Psoas muscle (tissue), 8 donors: Measurements from ENCODE around the gene FBXO44. TPM values are rescaled to one million over a fixed set of nuclear protein-coding genes. Genes with fewer than 3 reads are reported as not detected.
A peak's percentile ranks its signal among the peaks of the same experiment; 100 is the strongest.

Source experiments
- ATAC-seq, 4 donors: fragments of 200-7000 bp; cut with Tn5 transposase; one replicate each; pipeline ENCODE4 v1.9.1; 2020; ENCODE audit warnings: moderate library complexity in 3 of 4, mild to moderate bottlenecking in 2 of 4
- DNase-seq, 2 donors: peaks; one replicate each; pipeline ENCODE4 v3.0.0-alpha.2; 2020
- H3K27ac ChIP-seq: fragments of 200-600 bp; one replicate; pipeline ENCODE4 v1.8.0; 2022
- H3K27me3 ChIP-seq, 3 donors: fragments of 200-600 bp in 1 of 3; one replicate each; pipeline versions ENCODE4 v1.6.1 to v1.8.0; 2013 to 2022; ENCODE audit warnings: low read length in 2 of 3, mild to moderate bottlenecking in 2 of 3, moderate library complexity in 1 of 3; ENCODE audit not compliant: insufficient read depth in 3 of 3
- H3K36me3 ChIP-seq, 2 donors: fragments of 200-600 bp in 1 of 2; one replicate each; pipeline versions ENCODE4 v1.6.1 to v1.8.0; 2013 to 2022; ENCODE audit warnings: low read depth in 1 of 2, mild to moderate bottlenecking in 1 of 2, moderate library complexity in 1 of 2; ENCODE audit not compliant: insufficient read depth in 1 of 2
- H3K4me1 ChIP-seq: fragments of 200-600 bp; one replicate; pipeline ENCODE4 v1.8.0; 2022
- H3K4me3 ChIP-seq: fragments of 200-600 bp; one replicate; pipeline ENCODE4 v1.8.0; 2022; ENCODE audit warnings: mild to moderate bottlenecking
- H3K9me3 ChIP-seq: fragments of 200-600 bp; one replicate; pipeline ENCODE4 v1.8.0; 2022
- WGBS, 3 donors: extraction: QIAGEN DNeasy Blood & Tissue Kit; methylation state at CpG; one replicate each; pipeline versions ENCODE4 v1.1.6 to v1.1.7; 2013; 5-methylcytosine and 5-hydroxymethylcytosine counted together
- intact Hi-C, 2 donors: fragments of 100-400 bp; cut with DNase I; formaldehyde crosslinking; loops; one replicate each; pipeline versions ENCODE4 v1.11.0 to v1.14.2; 2022
- polyA plus RNA-seq, 3 donors: library from polyadenylated mRNA; stranded (reverse); fragments of 200-250 nt; gene quantifications; one replicate each; pipeline ENCODE4 v1.2.3, GENCODE V29; 2013
- total RNA-seq, 4 donors: library from RNA; stranded (reverse); fragmentation: NEBNext Ultra II Directional in 2 of 4; extraction: Animal tissue kit (Norgen Biotek cat#: 25700) in 2 of 4; gene quantifications; one replicate each; pipeline versions ENCODE4 v1.2.1 to v1.2.4, GENCODE V29; 2021 to 2023
- TF ChIP-seq, protein P1 (sequence below): fragments of 200-600 bp; IDR thresholded peaks from one replicate; pipeline ENCODE4 v1.8.0; 2022; ENCODE audit warnings: antibody characterized with exemption
- donor health status: healthy with polysubstance abuse.
- donor health status: DM: no; HTN: no; CAD: no; lungs with moderate emphysema.
- donor health status: Bipolar disorder and iron deficiency.
- donor health status: healthy.
- donor health status: DM: yes; HTN: yes; CAD: no.
- donor health status: DM: no; HTN: no; CAD: no.
- donor health status: DM: no; HTN: no; CAD: no.
- donor health status: DM: yes; HTN: yes; CAD: no.

FBXO44 gene
- total and polyA plus RNA-seq, 7 donors = 2.9 to 8.4 (median 4.5) TPM

DNA sequence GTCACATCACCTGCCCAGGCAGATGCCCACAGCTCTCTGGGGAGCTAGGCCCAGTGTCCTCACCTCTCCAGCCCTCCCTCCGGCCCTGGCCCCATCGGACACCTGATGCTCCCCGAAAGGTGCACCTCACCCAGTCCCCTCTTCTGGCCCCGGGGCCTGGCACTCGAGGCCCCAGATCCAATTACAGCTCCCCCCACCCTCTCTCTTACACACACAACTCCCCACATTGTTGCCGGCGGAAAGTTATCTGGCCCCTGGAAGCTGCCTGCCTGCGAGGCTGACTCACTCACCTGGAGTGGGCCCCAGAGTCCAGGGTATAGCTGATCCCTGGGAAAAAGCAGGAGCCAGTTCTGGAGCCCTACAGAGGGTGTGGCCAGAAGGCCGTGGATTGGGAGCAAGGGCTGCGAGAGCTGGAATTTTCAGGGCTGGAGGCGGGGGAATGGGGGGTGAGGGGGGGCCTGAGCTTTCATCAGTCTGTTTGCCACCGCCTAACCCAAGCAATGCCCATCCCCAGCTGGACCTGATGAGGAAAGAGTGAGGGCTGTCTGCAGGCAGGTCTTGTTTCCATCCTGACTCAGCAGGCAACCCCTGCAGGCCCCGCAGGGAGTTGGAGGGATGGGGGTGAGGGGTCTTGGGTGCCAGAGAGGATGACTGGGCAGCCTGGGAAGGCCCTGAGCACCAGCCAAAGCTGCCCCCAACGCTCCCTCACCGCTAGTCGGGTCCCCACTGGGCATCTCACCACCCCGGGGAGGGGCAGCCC lies 1.4 kb upstream of the FBXO44 start:
- WGBS, 3 donors = 65 to 76% (median 74%) methylated on average over 17 of the region's 17 CpGs
- H3K27me3 ChIP-seq = peaks cover 0 to 7% (median 6%) of the 10 kb centered on the region in 3 donors
- peak in 2 of 4 donors; percentile 19 to 31 for ATAC-seq
- DNase-seq = peak in 1 of 2 donors; percentile 53
- H3K4me3 ChIP-seq = no peak overlapping the region
- H3K36me3 ChIP-seq = peaks cover 0 to 12% of the 10 kb centered on the region in 2 donors
- H3K4me1 ChIP-seq = peaks cover 11% of the 10 kb centered on the region
- no peak overlapping the region for H3K27ac ChIP-seq
- TF ChIP-seq, protein P1, sequence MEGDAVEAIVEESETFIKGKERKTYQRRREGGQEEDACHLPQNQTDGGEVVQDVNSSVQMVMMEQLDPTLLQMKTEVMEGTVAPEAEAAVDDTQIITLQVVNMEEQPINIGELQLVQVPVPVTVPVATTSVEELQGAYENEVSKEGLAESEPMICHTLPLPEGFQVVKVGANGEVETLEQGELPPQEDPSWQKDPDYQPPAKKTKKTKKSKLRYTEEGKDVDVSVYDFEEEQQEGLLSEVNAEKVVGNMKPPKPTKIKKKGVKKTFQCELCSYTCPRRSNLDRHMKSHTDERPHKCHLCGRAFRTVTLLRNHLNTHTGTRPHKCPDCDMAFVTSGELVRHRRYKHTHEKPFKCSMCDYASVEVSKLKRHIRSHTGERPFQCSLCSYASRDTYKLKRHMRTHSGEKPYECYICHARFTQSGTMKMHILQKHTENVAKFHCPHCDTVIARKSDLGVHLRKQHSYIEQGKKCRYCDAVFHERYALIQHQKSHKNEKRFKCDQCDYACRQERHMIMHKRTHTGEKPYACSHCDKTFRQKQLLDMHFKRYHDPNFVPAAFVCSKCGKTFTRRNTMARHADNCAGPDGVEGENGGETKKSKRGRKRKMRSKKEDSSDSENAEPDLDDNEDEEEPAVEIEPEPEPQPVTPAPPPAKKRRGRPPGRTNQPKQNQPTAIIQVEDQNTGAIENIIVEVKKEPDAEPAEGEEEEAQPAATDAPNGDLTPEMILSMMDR = no peak
- intact Hi-C loops = loop anchor here (2.0 to 5.0 kb wide), 2 partner anchors 62 to 64 kb away; no protein-coding TSS in a partner anchor
- H3K9me3 ChIP-seq = no peaks in the 10 kb centered on the region

DNA sequence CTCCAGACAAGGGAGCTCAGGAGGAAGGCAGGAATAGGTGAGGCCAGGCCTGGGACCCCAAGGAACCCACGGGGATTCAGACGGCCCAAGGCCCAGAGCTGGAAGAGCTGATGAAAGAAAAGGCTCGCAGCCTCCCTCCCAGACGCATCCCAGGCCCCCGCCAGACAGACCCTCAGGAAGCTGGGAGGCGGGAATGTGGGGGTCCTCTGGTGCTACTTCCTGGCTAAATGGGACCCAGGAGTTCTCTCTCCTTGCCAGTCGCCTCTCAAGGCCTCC lies 878 bp upstream of the FBXO44 start:
- DNase-seq = peak in 1 of 2 donors; percentile 51
- H3K27ac ChIP-seq = no peak overlapping the region
- peaks cover 0 to 7% (median 6%) of the 10 kb centered on the region in 3 donors for H3K27me3 ChIP-seq
- H3K9me3 ChIP-seq = no peaks in the 10 kb centered on the region
- 74 to 85% (median 75%) methylated on average over 5 to 7 of the region's 7 CpGs for WGBS, 3 donors
- H3K4me1 ChIP-seq = peaks cover 11% of the 10 kb centered on the region
- intact Hi-C loops = loop anchor here (2.0 to 5.0 kb wide), 2 partner anchors 61 to 64 kb away; no protein-coding TSS in a partner anchor
- peak overlapping the region; percentile 77 for H3K4me3 ChIP-seq
- ATAC-seq = no peak
- TF ChIP-seq, protein P1 = no peak
- H3K36me3 ChIP-seq = peaks cover 0 to 14% of the 10 kb centered on the region in 2 donors

DNA sequence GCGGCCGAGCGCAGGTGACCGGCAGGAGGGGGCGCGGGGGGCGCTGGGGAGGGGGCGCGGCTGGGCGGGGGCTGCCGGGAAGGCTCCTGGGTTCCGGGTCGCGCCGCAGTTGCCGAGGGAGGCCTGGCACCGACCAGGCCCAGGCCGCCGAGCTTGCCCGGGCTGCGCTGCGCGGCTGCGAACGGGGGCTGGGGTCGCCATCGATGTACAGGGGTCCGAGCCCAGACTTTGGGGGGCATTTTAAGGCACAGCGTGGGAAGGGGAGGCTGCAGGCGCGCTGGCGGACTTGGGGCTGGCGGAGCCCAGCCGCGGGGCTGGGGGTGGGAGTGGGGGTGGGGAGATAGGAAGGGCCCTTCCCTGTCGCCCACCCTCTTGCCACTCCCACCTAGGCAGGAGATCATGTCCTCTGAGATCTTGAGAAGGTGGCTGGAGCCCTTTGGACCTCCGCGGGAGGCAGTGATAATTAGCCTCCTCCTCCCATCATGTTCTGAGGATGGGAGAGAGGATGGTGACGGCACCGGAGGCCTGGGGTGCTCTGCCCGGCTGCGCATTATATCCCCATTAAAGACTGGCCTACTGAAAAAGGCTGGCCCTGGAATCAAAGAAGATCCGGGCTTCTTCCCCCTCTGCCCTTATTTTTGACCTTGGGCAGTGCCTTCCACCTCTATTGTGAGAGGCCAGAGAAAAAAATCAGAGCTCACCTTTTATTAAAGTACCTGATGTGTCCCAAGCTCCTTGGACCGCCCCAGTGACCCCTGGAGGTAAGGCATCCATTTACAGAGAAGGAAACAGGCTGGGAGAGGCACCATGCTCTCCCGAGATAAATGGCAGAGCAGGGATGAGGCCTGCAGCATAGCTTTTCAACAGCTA lies 497 bp downstream of the FBXO44 start:
- H3K4me3 ChIP-seq = peak overlapping the region; percentile 77
- H3K36me3 ChIP-seq = peaks cover 2 to 23% of the 10 kb centered on the region in 2 donors
- intact Hi-C loops = loop anchor here in 1 of 2 donors (5.0 kb wide), 1 partner anchor 62 kb away; no protein-coding TSS in a partner anchor
- peaks cover 9% of the 10 kb centered on the region for H3K4me1 ChIP-seq
- DNase-seq = no peak
- ATAC-seq = peak; percentile 2 to 32 (median 8)
- H3K27ac ChIP-seq = no peak overlapping the region
- 10 to 17% (median 15%) methylated on average over 24 to 45 of the region's 45 CpGs for WGBS, 3 donors
- H3K9me3 ChIP-seq = no peaks in the 10 kb centered on the region
- TF ChIP-seq, protein P1 = no peak
- peaks cover 0 to 4% (median 2%) of the 10 kb centered on the region in 3 donors for H3K27me3 ChIP-seq

DNA sequence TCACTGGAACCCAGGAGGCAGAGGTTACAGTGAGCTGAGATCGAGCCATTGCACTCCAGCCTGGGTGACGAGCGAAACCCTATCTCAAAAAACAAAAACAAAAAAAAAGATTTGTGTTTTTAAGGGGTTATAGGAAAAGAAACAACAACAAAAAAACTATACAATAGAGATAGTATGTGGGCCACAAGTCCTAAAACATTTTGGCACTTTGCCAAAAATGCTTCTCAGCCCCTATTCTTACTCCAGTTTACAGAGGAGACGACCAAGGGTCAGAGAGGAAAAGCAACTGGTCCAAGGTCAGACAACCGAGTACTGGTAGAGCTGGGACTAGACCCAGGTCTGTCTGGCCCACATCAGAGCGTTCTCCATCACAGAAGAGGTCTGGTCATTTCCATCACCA lies 3.0 kb downstream of the FBXO44 start:
- peaks cover 2 to 36% of the 10 kb centered on the region in 2 donors for H3K36me3 ChIP-seq
- no peaks in the 10 kb centered on the region for H3K9me3 ChIP-seq
- H3K27me3 ChIP-seq = no peaks in the 10 kb centered on the region
- no peak for DNase-seq
- TF ChIP-seq, protein P1 = no peak
- peaks cover 7% of the 10 kb centered on the region for H3K4me1 ChIP-seq
- intact Hi-C loops = no loop called here
- no peak for ATAC-seq
- no peak overlapping the region for H3K4me3 ChIP-seq
- no peak overlapping the region for H3K27ac ChIP-seq
- WGBS, 3 donors = 61 to 77% (median 68%) methylated on average over 6 of the region's 6 CpGs
